ENCODE measurements around the gene TMEM164. TPM values are rescaled to one million over a fixed set of nuclear protein-coding genes. Genes with fewer than 3 reads are reported as not detected.

TMEM164 gene
- total and polyA plus RNA-seq, 7 donors: 14.5 to 42.4 (median 31.7) TPM

- no peak overlapping the region for H3K27ac ChIP-seq
- no peak for DNase-seq
- peak in 3 of 4 donors; percentile 64 to 76 (median 70) for ATAC-seq
- no peaks in the 10 kb centered on the region for H3K9me3 ChIP-seq
- H3K4me1 ChIP-seq: no peaks in the 10 kb centered on the region
- intact Hi-C loops (cut with DNase I): no loop called here
- TF ChIP-seq CTCF (IDR thresholded peaks at IDR 0.05): no peak
- H3K4me3 ChIP-seq: no peak overlapping the region
- WGBS, 3 donors: 70 to 93% (median 87%) methylated on average over 3 of the region's 3 CpGs
- peaks cover 0 to 3% (median 0%) of the 10 kb centered on the region in 3 donors for H3K27me3 ChIP-seq (ENCODE audit: insufficient read depth in 3 of 3, low read length in 2 of 3)
- no peaks in the 10 kb centered on the region for H3K36me3 ChIP-seq (ENCODE audit: insufficient read depth in 1 of 2, low read depth in 1 of 2)
Measured at GRCh38 chrX:110123331-110123782, 120.4 kb downstream of the TMEM164 start.

GRCh38 chrX:110125446-110126162 lies 122.7 kb downstream of the TMEM164 start:
- peak overlapping the region; percentile 30 for H3K27ac ChIP-seq
- intact Hi-C loops (cut with DNase I): no loop called here
- no peaks in the 10 kb centered on the region for H3K4me1 ChIP-seq
- no peaks in the 10 kb centered on the region for H3K36me3 ChIP-seq (ENCODE audit: insufficient read depth in 1 of 2, low read depth in 1 of 2)
- WGBS, 3 donors: 33 to 41% (median 41%) methylated on average over 9 of the region's 9 CpGs
- H3K4me3 ChIP-seq: no peak overlapping the region
- H3K9me3 ChIP-seq: no peaks in the 10 kb centered on the region
- peaks cover 0 to 3% (median 0%) of the 10 kb centered on the region in 3 donors for H3K27me3 ChIP-seq (ENCODE audit: insufficient read depth in 3 of 3, low read length in 2 of 3)
- peak; percentile 47 to 62 (median 58) for ATAC-seq
- peak; percentile 15 for TF ChIP-seq CTCF (IDR thresholded peaks at IDR 0.05)
- DNase-seq: no peak

- no peaks in the 10 kb centered on the region for H3K9me3 ChIP-seq
- no peak for TF ChIP-seq CTCF (IDR thresholded peaks at IDR 0.05)
- H3K4me3 ChIP-seq: no peak overlapping the region
- no peak for DNase-seq
- no peaks in the 10 kb centered on the region for H3K4me1 ChIP-seq
- intact Hi-C loops (cut with DNase I): no loop called here
- no peak overlapping the region for H3K27ac ChIP-seq
- no peak for ATAC-seq
- H3K36me3 ChIP-seq (ENCODE audit: insufficient read depth in 1 of 2, low read depth in 1 of 2): no peaks in the 10 kb centered on the region
- peaks cover 0 to 3% (median 0%) of the 10 kb centered on the region in 3 donors for H3K27me3 ChIP-seq (ENCODE audit: insufficient read depth in 3 of 3, low read length in 2 of 3)
- WGBS, 3 donors: 82 to 100% (median 100%) methylated on average over 1 of the region's 1 CpG
Measured at GRCh38 chrX:110131031-110131430, 128.1 kb downstream of the TMEM164 start.

GRCh38 chrX:110132450-110133114 lies 129.7 kb downstream of the TMEM164 start:
- H3K27ac ChIP-seq: no peak overlapping the region
- no peak overlapping the region for H3K4me3 ChIP-seq
- H3K4me1 ChIP-seq: no peaks in the 10 kb centered on the region
- peaks cover 0 to 6% (median 0%) of the 10 kb centered on the region in 3 donors for H3K27me3 ChIP-seq (ENCODE audit: insufficient read depth in 3 of 3, low read length in 2 of 3)
- no peak for TF ChIP-seq CTCF (IDR thresholded peaks at IDR 0.05)
- no peak for ATAC-seq
- no peak for DNase-seq
- no peaks in the 10 kb centered on the region for H3K36me3 ChIP-seq (ENCODE audit: insufficient read depth in 1 of 2, low read depth in 1 of 2)
- intact Hi-C loops (cut with DNase I): no loop called here
- WGBS, 3 donors: 64 to 98% (median 95%) methylated on average over 1 of the region's 1 CpG
- H3K9me3 ChIP-seq: no peaks in the 10 kb centered on the region
